SIG-M5 treated with dmso at 0.1 percent for 504 hours (cell line): ENCODE results near the gene ABCA9.
"Not testable (repeated sequence)": the region's sequence is repeated elsewhere in the genome, so short reads cannot be mapped to it uniquely, and the experiment has no call there.

Source experiments
- DNase-seq: peaks from one replicate; lab custom pipeline; 2025; ENCODE audit not compliant: unreplicated experiment; lab: John Stamatoyannopoulos, UW

ABCA9 gene

GRCh38 chr17:69060822-69061221, at the start of gene ABCA9:
TSS of gene ABCA9 (minus strand) at chr17:69060927. CDS start at chr17:69051126, 9,801 bp downstream.
- no peak for DNase-seq

- DNase-seq = no peak
Observed at GRCh38 chr17:69105907-69106730, 45.4 kb upstream of the ABCA9 start.

GRCh38 chr17:69103557-69104233, 43.0 kb upstream of the ABCA9 start:
- DNase-seq = no peak

GRCh38 chr17:69098625-69099024, 37.9 kb upstream of the ABCA9 start:
- no peak for DNase-seq

- DNase-seq = no peak
Observed at GRCh38 chr17:69096541-69096940, 35.8 kb upstream of the ABCA9 start.

GRCh38 chr17:69093995-69094394, 33.3 kb upstream of the ABCA9 start:
- no peak for DNase-seq

- DNase-seq = peak; percentile 55
Observed at GRCh38 chr17:69093279-69093789, 32.6 kb upstream of the ABCA9 start.

- DNase-seq = no peak
Observed at GRCh38 chr17:69090365-69090764, 29.6 kb upstream of the ABCA9 start.

- DNase-seq = no peak
Observed at GRCh38 chr17:69088643-69089200, 28.0 kb upstream of the ABCA9 start.

- no peak for DNase-seq
Observed at GRCh38 chr17:69086641-69087040, 25.9 kb upstream of the ABCA9 start.

- DNase-seq = peak; percentile 16
Observed at GRCh38 chr17:69084911-69085310, 24.2 kb upstream of the ABCA9 start.

- no peak for DNase-seq
Observed at GRCh38 chr17:69082696-69083095, 22.0 kb upstream of the ABCA9 start.

GRCh38 chr17:69078864-69079263, 18.1 kb upstream of the ABCA9 start:
- DNase-seq = no peak

GRCh38 chr17:69075823-69076222, 15.1 kb upstream of the ABCA9 start:
- DNase-seq = no peak

- DNase-seq = not testable (repeated sequence)
Observed at GRCh38 chr17:69073392-69073791, 12.7 kb upstream of the ABCA9 start.

- DNase-seq = not testable (repeated sequence)
Observed at GRCh38 chr17:69072803-69073256, 12.1 kb upstream of the ABCA9 start.

- not testable (repeated sequence) for DNase-seq
Observed at GRCh38 chr17:69071233-69071586, 10.5 kb upstream of the ABCA9 start.

GRCh38 chr17:69070378-69071232, 9.9 kb upstream of the ABCA9 start:
- not testable (repeated sequence) for DNase-seq

GRCh38 chr17:69069226-69069750, 8.6 kb upstream of the ABCA9 start:
- DNase-seq = no peak

- DNase-seq = no peak
Observed at GRCh38 chr17:69067274-69068047, 6.7 kb upstream of the ABCA9 start.
